Fibroblast of lung (primary cell): ENCODE measurements around the gene NCOA7. TPM values are rescaled to one million over a fixed set of nuclear protein-coding genes. Genes with fewer than 3 reads are reported as not detected.

Source experiments
- DNase-seq, 2 donors: peaks; one replicate each; pipeline versions ENCODE4 v3.0.0 to v3.0.0-alpha.2; 2010; ENCODE audit warnings: low read depth in 2 of 2
- H2AFZ ChIP-seq: 2 replicates; pipeline ENCODE4 v1.5.1; 2012; ENCODE audit warnings: low read length, control low read depth, inconsistent platforms
- H3K27ac ChIP-seq: 2 replicates; pipeline ENCODE4 v1.5.1; 2011; ENCODE audit warnings: low read length, control low read depth; ENCODE audit not compliant: insufficient read depth
- H3K27me3 ChIP-seq: 2 replicates; pipeline ENCODE4 v1.5.1; 2011; ENCODE audit warnings: mild to moderate bottlenecking, low read length; ENCODE audit not compliant: control insufficient read depth, insufficient read depth
- H3K36me3 ChIP-seq: 2 replicates; pipeline ENCODE4 v1.5.1; 2011; ENCODE audit warnings: low read length; ENCODE audit not compliant: control insufficient read depth, insufficient read depth
- H3K4me1 ChIP-seq: 2 replicates; pipeline ENCODE4 v1.5.1; 2011; ENCODE audit warnings: low read length; ENCODE audit not compliant: control insufficient read depth, insufficient read depth; ENCODE audit errors: extremely low read depth
- H3K4me2 ChIP-seq: 2 replicates; pipeline ENCODE4 v1.5.1; 2011; ENCODE audit warnings: low read length, control low read depth; ENCODE audit not compliant: insufficient read depth; ENCODE audit errors: extremely low read depth
- H3K4me3 ChIP-seq, 4 experiments: fragments of 200-600 bp in 1 of 4; sonication (generic) in 1 of 4; replicated peaks in 1 of 4; 2 replicates each; pipeline ENCODE4 v1.5.1; 2011 to 2016; ENCODE audit warnings: low read length in 4 of 4, low read depth in 3 of 4, mild to moderate bottlenecking in 3 of 4, control low read depth in 2 of 4, inconsistent platforms in 1 of 4, mixed read lengths in 1 of 4; ENCODE audit not compliant: insufficient read depth in 1 of 4; ENCODE audit errors: control extremely low read depth in 1 of 4
- H3K79me2 ChIP-seq: 2 replicates; pipeline ENCODE4 v1.5.1; 2012; ENCODE audit warnings: mild to moderate bottlenecking, low read length, inconsistent platforms; ENCODE audit not compliant: control insufficient read depth, insufficient read depth
- H3K9ac ChIP-seq: 2 replicates; pipeline ENCODE4 v1.5.1; 2011; ENCODE audit warnings: mild to moderate bottlenecking, low read length, control low read depth; ENCODE audit not compliant: insufficient read depth
- H3K9me3 ChIP-seq: 2 replicates; pipeline ENCODE4 v1.5.1; 2012; ENCODE audit warnings: low read depth, low read length; ENCODE audit not compliant: control insufficient read depth, insufficient read depth
- H4K20me1 ChIP-seq: 2 replicates; pipeline ENCODE4 v1.5.1; 2011; ENCODE audit warnings: low read length; ENCODE audit not compliant: control insufficient read depth, insufficient read depth; ENCODE audit errors: extremely low read depth
- EZH2 ChIP-seq: IDR thresholded peaks from 2 replicates; pipeline ENCODE4 v1.5.1; 2012; ENCODE audit warnings: low read length, control low read depth, mild to moderate bottlenecking; ENCODE audit errors: missing control alignments
- polyA plus RNA-seq, 2 donors: library from polyadenylated mRNA; depleted of rRNA in 1 of 2; stranded (reverse) in 1 of 2; unstranded in 1 of 2; fragments of >200 nt; gene quantifications; 2 replicates each; pipeline ENCODE4 v1.2.1, GENCODE V29; 2011 to 2012; ENCODE audit warnings: missing spikeins in 1 of 2
- total RNA-seq: library from RNA; depleted of rRNA; stranded (reverse); fragments of >200 nt; gene quantifications from 2 replicates; pipeline ENCODE4 v1.2.1, GENCODE V29; 2014
- TF ChIP-seq, protein P1 (sequence below), 2 donors: IDR thresholded peaks in 1 of 2; conservative IDR thresholded peaks in 1 of 2; 1 replicate in 1 of 2; 2 replicates in 1 of 2; pipeline ENCODE4 v1.5.1; 2011 to 2012; ENCODE audit warnings: low read length in 2 of 2, control low read depth in 1 of 2, inconsistent platforms in 1 of 2, low read depth in 1 of 2, mild to moderate bottlenecking in 1 of 2

NCOA7 gene
- total and polyA plus RNA-seq, 2 donors (not counting 1 experiment from before 2014, with no cell fraction given): 13.7 to 49.9 TPM

- H3K4me3 ChIP-seq: no peak overlapping the region
- H3K9ac ChIP-seq: no peak overlapping the region
- no peaks in the 10 kb centered on the region for H3K9me3 ChIP-seq
- no peaks in the 10 kb centered on the region for H3K4me1 ChIP-seq
- H3K27me3 ChIP-seq: no peaks in the 10 kb centered on the region
- no peak for TF ChIP-seq EZH2
- TF ChIP-seq, protein P1, sequence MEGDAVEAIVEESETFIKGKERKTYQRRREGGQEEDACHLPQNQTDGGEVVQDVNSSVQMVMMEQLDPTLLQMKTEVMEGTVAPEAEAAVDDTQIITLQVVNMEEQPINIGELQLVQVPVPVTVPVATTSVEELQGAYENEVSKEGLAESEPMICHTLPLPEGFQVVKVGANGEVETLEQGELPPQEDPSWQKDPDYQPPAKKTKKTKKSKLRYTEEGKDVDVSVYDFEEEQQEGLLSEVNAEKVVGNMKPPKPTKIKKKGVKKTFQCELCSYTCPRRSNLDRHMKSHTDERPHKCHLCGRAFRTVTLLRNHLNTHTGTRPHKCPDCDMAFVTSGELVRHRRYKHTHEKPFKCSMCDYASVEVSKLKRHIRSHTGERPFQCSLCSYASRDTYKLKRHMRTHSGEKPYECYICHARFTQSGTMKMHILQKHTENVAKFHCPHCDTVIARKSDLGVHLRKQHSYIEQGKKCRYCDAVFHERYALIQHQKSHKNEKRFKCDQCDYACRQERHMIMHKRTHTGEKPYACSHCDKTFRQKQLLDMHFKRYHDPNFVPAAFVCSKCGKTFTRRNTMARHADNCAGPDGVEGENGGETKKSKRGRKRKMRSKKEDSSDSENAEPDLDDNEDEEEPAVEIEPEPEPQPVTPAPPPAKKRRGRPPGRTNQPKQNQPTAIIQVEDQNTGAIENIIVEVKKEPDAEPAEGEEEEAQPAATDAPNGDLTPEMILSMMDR (conservative IDR thresholded peaks at IDR 0.05 in 1 of 2, IDR thresholded peaks at IDR 0.05 in 1 of 2; ENCODE audit: low read depth in 1 of 2, low read length in 2 of 2): no peak
- no peaks in the 10 kb centered on the region for H3K36me3 ChIP-seq
- H3K79me2 ChIP-seq: peaks cover 3% of the 10 kb centered on the region
- no peak for DNase-seq
- no peak overlapping the region for H3K27ac ChIP-seq
- no peaks in the 10 kb centered on the region for H4K20me1 ChIP-seq
- H3K4me2 ChIP-seq: no peak overlapping the region
- no peak overlapping the region for H2AFZ ChIP-seq
Observed at GRCh38 chr6:125954735-125955339, 164.1 kb downstream of the NCOA7 start.

DNA sequence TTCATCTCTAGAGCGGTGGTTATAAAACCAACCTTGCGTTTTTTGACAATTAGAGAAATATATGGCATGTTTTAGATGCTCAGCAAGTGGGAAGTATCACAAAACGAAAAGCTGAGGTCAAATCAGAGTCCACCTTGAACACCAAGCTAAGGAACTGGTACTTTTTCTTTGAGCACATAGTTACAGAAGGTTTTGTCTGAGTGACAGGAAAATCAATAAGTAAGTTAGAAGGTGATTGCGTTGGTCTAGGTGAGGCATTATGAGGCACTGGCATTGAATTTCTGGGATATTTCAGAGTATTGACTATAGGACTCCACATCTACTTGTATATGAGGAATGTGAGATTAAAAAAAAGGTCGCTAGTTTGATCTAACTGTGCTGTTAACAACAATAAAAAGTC lies 165.2 kb downstream of the NCOA7 start:
- no peaks in the 10 kb centered on the region for H3K36me3 ChIP-seq
- H4K20me1 ChIP-seq: no peaks in the 10 kb centered on the region
- H3K4me3 ChIP-seq: peak overlapping the region; percentile 90 to 100 (median 98)
- peak overlapping the region; percentile 55 for H2AFZ ChIP-seq
- H3K79me2 ChIP-seq: peaks cover 3% of the 10 kb centered on the region
- H3K27me3 ChIP-seq: no peaks in the 10 kb centered on the region
- H3K27ac ChIP-seq: peak overlapping the region; percentile 82
- H3K4me1 ChIP-seq: no peaks in the 10 kb centered on the region
- H3K9me3 ChIP-seq: no peaks in the 10 kb centered on the region
- TF ChIP-seq, protein P1 (conservative IDR thresholded peaks at IDR 0.05 in 1 of 2, IDR thresholded peaks at IDR 0.05 in 1 of 2; ENCODE audit: low read depth in 1 of 2, low read length in 2 of 2): no peak
- TF ChIP-seq EZH2: no peak
- peak overlapping the region; percentile 70 for H3K4me2 ChIP-seq
- no peak for DNase-seq
- H3K9ac ChIP-seq: no peak overlapping the region

DNA sequence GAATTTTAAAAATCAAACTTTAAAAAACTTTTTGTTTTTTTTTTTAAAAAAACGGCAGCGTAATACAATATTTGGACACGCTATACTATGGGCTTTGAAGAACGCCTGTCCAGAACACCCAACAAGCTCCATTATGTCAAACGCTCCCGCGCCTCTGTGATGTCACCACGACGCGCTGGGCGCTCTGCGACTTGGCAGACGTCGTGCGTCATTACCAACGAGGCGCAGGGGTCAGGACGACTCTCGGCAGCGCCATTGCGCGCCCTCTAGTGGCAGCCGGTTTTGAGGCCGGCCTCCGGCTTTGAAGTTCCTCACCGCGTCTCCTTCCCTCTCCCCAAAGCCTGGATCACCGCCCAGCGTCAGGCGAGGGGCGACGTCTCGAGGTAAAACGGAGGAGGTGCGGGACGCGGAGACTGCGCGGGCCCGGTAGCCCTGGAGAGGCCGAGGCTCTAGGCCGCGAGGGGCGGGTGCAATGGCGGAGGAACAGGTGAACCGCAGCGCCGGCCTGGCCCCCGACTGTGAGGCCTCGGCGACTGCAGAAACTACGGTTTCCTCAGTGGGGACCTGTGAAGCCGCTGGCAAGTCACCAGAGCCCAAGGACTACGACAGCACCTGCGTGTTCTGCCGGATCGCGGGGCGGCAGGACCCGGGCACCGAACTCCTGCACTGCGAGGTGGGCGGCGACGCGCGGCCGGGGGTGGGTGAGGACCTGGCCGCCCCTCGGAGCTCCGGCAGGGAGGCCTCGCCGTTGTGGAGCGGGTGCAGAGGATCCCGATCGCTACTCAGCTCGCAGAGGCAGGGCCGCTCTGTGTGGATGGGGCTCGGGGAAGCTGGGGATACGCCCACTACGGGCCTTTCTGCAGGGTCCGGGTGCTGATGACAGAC lies 166.0 kb downstream of the NCOA7 start, which contains the start of gene HINT3:
TSS of gene HINT3 (plus strand) at position 265 of the 885 bp plus-strand sequence. CDS start at position 473, 208 bp downstream.
- Histone ChIP-seq H3K9me3 (no peaks in the 10 kb centered on the region), H3K27me3 (no peaks in the 10 kb centered on the region), H3K4me2 (peak within 1 kb of the TSS; percentile 80), H3K4me3 (peak within 1 kb of the TSS; percentile 90 to 100 (median 98)), H3K27ac (peak within 1 kb of the TSS; percentile 82), H3K79me2 (peaks cover 3% of the 10 kb centered on the region), H3K9ac (peak within 1 kb of the TSS; percentile 86), H3K36me3 (no peaks in the 10 kb centered on the region), H2AFZ (peak within 1 kb of the TSS; percentile 96), H4K20me1 (no peaks in the 10 kb centered on the region), H3K4me1 (no peaks in the 10 kb centered on the region)
- TF ChIP-seq, protein P1 (conservative IDR thresholded peaks at IDR 0.05 in 1 of 2, IDR thresholded peaks at IDR 0.05 in 1 of 2; ENCODE audit: low read depth in 1 of 2, low read length in 2 of 2): peak; percentile 81 to 88
- no peak for TF ChIP-seq EZH2
- DNase-seq: peak; percentile 97
